MG63 (cell line): ENCODE measurements around the gene RBM47. TPM values are rescaled to one million over a fixed set of nuclear protein-coding genes. Genes with fewer than 3 reads are reported as not detected.
A peak's percentile ranks its signal among the peaks of the same experiment; 100 is the strongest.
"Not testable (repeated sequence)": the region's sequence is repeated elsewhere in the genome, so short reads cannot be mapped to it uniquely, and the experiment has no call there.

Source experiments
- DNase-seq: peaks from one replicate; pipeline ENCODE4 v3.0.0-alpha.2; 2020
- H3K27me3 ChIP-seq: fragments of 250-450 bp; sonication (Bioruptor Pico); 2 replicates; pipeline ENCODE4 v1.5.1; 2020; ENCODE audit warnings: mild to moderate bottlenecking, moderate library complexity
- H3K36me3 ChIP-seq: fragments of 250-450 bp; sonication (Bioruptor Pico); 2 replicates; pipeline ENCODE4 v1.5.1; 2020; ENCODE audit warnings: mild to moderate bottlenecking, moderate library complexity
- H3K4me3 ChIP-seq: fragments of 250-450 bp; sonication (Bioruptor Pico); 2 replicates; pipeline ENCODE4 v1.5.1; 2020; ENCODE audit warnings: mild to moderate bottlenecking, moderate library complexity
- H3K9me3 ChIP-seq: fragments of 250-450 bp; sonication (Bioruptor Pico); 2 replicates; pipeline ENCODE4 v1.5.1; 2020; ENCODE audit warnings: mild to moderate bottlenecking, moderate library complexity
- total RNA-seq: library from RNA; depleted of rRNA; stranded (reverse); fragments of >200 nt; shearing (Covaris generic); gene quantifications from 2 replicates; pipeline ENCODE4 v1.2.3, GENCODE V29; 2014; ENCODE audit warnings: low replicate concordance

The RBM47 gene
- total RNA-seq, 1 experiment from 2014 or later = 0.66 TPM

DNA sequence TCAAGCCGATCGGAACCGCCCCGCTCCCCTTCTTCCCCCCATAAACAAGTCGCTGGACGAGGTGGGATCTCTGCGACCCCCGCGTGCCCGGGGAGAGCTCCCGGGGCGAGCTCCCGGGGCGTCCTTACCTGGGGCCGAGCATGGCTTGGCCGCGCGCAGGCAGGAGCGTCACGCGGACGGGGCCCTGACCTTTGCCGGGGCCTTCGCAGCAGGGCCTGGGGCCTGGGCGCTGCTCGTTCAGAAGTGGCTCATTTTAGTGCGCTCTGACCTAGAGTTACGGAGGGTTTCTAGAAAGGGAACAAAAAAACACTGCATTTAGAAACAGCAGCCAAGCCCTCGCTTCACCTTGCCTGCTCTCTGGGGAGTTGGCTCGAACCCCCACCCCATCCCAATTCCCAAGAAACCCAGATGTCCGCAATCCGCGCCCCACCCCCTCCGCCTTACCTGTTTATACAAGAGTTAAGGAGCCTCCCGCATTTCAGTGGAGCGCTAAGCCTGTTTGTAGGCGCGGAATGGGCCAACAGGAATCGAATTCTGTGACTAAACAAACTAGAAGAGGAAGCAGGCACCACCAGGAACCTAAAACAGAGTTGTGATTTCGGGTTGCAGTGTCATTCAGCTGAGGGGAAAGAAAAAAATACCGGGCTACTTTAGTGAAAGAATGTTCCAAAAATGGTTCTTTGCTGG lies 814 bp upstream of the RBM47 start:
- no peak for DNase-seq
- H3K36me3 ChIP-seq = no peaks in the 10 kb centered on the region
- no peaks in the 10 kb centered on the region for H3K9me3 ChIP-seq
- H3K27me3 ChIP-seq = no peaks in the 10 kb centered on the region
- no peak overlapping the region for H3K4me3 ChIP-seq

DNA sequence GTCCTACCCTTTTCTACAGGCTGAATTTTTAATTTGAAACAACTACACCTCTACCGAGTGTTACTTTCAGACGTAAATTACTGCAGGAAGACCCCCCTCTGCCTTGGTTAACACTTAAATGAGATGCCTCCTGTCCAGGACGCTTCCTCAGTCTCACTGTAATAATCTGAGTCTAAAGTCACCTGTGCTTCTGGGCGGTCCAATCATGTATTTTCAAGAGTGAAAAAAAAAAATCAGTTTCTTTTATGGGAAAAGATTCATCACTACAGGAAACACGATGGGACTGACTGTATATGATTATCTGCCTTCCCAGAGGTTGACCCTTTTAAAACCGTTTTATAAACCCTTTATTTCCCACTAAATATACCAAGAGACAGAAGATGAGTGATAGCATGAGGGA lies 776 bp downstream of the RBM47 start:
- H3K4me3 ChIP-seq = peak overlapping the region; percentile 55

DNA sequence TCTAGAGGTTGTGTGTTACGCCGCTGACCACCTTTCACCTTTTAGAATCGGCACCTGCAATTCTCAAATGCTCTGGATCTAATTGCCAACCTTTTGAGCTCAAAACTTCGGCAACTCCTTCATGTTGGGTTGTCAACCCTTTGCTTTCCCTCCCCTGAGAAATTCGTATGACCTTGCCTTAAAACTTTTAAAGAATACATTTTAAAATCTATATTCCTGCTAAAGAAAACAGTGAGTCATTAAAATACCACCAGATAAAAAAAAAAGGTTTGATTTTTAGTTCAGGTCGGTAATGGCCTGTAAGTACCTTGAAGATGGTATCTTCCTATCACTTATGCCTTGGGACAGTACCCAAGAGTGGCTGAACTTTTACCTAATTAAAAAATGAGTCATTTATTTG lies 1.3 kb downstream of the RBM47 start:
- not testable (repeated sequence) for H3K4me3 ChIP-seq, H3K9me3 ChIP-seq, DNase-seq, H3K27me3 ChIP-seq, H3K36me3 ChIP-seq

More for the DNA sequence above, 776 bp downstream of the RBM47 start:
- H3K27me3 ChIP-seq = no peaks in the 10 kb centered on the region
- no peak for DNase-seq
- no peaks in the 10 kb centered on the region for H3K36me3 ChIP-seq
- H3K9me3 ChIP-seq = no peaks in the 10 kb centered on the region

DNA sequence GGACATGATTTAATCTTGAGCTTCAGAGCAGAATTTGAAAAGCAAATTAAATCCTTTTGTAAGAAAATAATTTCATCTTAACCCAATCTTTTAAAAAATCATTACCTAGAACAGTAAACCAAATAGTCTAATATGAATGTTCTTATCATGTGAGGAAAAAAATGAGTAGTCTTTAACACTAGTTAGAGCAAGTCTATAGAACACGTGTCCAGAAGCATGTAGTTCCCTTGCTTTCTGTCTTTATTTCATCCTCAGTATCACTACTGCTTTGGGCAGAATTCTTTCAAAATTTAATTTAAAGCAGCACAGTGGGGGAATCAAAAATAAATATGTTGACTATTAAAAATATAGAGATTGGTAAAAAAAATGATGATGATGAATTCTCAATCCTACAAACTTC lies 2.1 kb downstream of the RBM47 start:
- Histone ChIP-seq H3K9me3 (no peaks in the 10 kb centered on the region), H3K36me3 (no peaks in the 10 kb centered on the region)
- DNase-seq = no peak

DNA sequence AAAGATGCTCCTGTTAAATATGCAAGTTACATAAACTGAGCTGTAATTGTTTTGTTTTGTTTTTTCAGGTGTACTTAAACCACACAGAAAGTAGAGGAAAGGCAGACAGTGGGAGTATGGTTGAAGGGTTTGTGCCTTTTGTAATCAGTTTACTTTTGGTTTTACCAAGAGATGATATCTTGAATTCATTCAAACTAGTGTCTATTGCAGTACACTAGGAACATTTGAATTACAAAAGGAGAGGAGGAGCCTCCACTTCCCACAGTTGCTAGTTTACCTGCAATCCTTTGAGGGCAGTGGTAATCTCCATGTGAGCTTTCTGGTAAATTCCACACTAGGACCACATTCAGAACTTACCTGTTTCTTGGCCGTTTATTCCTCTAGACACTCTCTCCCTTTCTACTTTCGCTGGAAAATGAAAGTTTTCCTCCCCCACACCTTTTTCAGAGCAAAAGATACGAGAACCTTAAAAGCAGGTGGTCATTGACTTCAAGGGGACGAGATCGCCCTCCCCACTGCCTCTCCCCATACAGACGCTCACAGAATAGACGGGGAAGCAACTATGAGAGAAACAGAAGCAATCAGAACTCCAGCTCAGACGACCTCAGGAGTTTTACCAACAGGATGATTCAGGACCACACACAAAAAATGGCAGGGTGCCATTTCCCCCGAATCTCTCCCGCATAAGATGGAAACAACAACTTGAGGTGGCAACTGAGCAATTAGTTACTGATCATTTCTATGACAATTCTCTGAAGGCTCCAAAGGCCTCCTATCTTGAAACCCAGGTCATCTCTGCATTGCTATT lies 3.3 kb downstream of the RBM47 start:
- no peaks in the 10 kb centered on the region for H3K27me3 ChIP-seq
- no peaks in the 10 kb centered on the region for H3K9me3 ChIP-seq
- no peak overlapping the region for H3K4me3 ChIP-seq
- no peak for DNase-seq
- no peaks in the 10 kb centered on the region for H3K36me3 ChIP-seq

More for the DNA sequence above, 2.1 kb downstream of the RBM47 start:
- no peak overlapping the region for H3K4me3 ChIP-seq
- H3K27me3 ChIP-seq = no peaks in the 10 kb centered on the region

DNA sequence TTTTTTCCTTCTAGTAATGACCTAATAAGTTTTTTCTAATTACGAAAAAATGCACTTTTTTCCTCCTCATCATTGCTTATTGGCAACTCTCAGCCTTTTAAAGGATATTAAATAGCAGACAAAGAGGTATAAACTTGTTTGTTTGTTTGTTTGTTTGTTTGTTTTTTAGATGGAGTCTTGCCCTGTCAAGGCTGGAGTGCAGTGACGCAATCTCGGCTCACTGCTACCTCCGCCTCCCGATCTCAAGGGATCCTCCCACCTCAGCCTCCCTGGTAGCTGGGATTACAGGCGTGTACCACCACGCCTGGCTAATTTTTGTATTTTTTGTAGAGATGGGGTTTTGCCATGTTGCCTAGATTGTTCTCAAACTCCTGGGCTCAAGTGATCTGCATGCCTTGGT lies 6.0 kb downstream of the RBM47 start:
- no peaks in the 10 kb centered on the region for H3K27me3 ChIP-seq
- H3K36me3 ChIP-seq = no peaks in the 10 kb centered on the region
- no peak for DNase-seq
- H3K9me3 ChIP-seq = no peaks in the 10 kb centered on the region
- no peak overlapping the region for H3K4me3 ChIP-seq

DNA sequence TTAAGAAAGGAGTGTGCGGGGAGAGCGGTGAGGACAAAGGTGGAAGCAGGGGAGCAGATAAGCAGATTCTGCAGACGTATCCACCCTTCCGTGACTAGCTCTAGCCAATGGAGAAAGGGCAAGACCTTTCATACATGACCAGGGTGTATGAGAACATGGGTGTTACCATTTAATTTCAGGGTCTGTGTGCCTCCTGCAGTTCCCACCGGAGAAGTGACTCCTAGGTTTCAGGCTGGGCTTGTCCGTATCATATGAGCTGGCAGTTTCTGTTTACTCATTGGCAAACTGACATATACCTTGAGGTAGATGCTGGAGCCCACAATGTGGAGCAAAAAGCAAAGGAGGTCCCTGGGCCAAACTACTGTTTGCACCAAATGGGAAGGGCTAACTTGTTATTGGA lies 6.8 kb downstream of the RBM47 start:
- no peaks in the 10 kb centered on the region for H3K27me3 ChIP-seq
- H3K4me3 ChIP-seq = no peak overlapping the region
- H3K9me3 ChIP-seq = no peaks in the 10 kb centered on the region
- H3K36me3 ChIP-seq = no peaks in the 10 kb centered on the region
- no peak for DNase-seq

DNA sequence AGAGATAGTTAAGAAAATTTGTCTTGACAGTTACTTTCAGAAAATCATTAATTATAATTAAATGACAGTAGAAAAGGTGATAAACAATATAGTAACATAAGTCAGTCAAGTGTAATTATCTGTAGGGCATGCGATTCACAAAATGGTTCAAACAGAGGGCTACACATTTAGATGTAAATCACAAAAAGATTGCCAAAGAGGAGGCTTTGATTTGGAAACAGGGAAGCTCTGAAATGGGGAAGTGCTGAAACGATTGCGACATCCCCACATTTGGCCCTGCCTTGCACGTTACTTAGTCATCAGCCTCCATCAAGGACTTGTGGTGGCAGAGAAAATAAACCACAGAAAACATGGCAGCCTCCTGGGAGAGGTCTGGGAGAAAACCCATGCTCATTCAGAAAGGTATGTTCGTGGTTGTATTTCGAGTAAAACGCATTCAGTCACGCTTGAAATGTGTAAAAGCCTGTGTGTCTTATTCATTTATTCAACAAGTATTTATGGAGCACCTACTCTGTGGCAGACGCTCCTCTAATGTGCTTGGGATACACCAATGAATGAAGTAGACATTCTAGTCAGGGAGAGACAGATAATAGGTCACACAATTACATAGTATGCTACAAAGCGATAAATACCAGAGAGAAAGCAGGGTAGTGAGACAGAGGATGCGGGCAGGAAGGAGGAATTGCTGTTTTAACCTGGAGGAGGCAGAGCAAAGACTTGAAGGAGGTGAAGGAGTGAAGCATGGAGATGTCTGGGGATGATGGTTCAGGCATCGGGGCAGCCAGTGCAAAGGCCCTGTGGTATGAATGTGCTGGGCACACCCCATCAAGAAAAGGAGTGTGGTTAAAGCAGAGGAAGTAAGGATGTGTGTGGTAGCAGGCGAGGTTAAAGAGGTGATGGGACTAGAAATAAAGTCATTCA lies 7.8 kb downstream of the RBM47 start:
- Histone ChIP-seq H3K9me3 (no peaks in the 10 kb centered on the region), H3K4me3 (no peak overlapping the region), H3K27me3 (no peaks in the 10 kb centered on the region)

DNA sequence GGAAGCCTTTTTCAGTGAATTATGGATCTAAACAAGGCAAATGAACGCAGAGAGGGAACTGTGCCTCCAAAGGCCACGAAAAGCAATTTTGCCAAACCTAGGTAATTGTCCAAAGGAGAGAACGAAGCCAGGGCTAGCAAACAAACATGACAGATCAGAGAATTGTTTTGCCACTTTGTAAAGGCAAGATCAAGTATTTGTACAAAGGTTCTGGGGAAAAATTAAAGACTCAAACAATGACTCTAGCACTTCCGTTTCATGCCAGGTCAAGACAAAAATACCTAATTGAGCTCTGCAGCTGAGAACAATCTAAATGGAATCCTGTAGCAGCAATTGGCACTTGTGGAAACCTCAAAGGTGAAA lies 8.5 kb downstream of the RBM47 start:
- Histone ChIP-seq H3K4me3 (no peak overlapping the region), H3K36me3 (no peaks in the 10 kb centered on the region), H3K9me3 (no peaks in the 10 kb centered on the region), H3K27me3 (no peaks in the 10 kb centered on the region)
- no peak for DNase-seq

More for the DNA sequence above, 7.8 kb downstream of the RBM47 start:
- DNase-seq = peak; percentile 78
- no peaks in the 10 kb centered on the region for H3K36me3 ChIP-seq

DNA sequence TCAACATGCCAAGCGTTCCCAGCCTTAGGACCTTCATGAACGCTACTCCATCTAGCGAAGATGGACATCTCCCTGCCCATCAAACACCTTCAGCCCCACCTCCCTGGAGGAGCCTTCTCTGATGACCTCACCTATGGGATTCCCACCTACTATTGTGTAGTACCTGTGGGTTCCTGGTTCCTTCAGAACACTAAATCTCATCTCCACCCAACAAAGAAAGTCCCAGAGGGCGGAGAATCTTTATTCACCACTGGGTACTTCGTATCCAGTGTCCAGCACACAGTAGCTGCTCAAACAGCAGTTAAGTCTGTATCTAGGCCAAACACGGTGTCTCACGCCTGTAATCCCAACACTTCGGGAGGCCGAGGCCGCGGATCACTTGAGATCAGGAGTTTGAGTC lies 10.1 kb downstream of the RBM47 start:
- Histone ChIP-seq H3K9me3 (no peaks in the 10 kb centered on the region), H3K27me3 (no peaks in the 10 kb centered on the region), H3K4me3 (no peak overlapping the region), H3K36me3 (no peaks in the 10 kb centered on the region)
- DNase-seq = no peak

DNA sequence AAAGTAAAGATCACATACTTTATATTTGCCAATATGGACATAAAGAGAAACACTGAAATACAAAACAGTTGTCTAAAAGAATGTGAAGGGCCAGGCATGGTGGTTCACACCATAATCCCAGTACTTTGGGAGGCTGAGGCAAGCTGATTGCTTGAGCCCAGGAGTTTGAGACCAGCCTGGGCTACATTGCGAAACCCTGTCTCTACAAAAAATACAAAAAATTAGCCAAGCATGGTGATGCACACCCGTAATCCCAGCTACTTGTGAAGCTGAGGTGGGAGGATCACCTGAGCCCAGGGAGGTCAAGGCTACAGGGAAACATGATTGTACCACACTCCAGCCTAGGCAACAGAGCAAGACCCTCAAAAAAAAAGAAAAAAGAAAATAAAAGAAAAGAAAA lies 11.8 kb downstream of the RBM47 start:
- Histone ChIP-seq H3K9me3 (no peaks in the 10 kb centered on the region), H3K36me3 (no peaks in the 10 kb centered on the region), H3K27me3 (no peaks in the 10 kb centered on the region), H3K4me3 (no peak overlapping the region)
- no peak for DNase-seq

DNA sequence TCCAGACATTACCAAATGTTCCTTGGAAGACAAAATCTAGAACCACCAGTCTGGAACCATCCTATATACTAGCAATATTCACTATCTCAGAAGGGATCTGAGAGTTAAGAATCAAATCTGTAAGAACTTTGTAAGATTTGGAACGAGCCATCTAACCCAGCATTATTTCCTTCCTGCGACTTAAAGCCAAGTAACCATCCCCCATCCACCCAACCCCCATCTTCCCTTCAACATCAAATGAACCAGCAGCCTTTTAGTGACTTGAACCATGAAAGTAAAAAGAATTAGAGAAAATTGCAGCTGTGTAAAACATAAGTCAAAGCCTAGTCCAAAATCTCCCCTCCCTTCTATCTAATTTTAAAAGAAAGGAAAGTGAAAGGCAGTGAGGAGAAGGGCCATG lies 15.6 kb downstream of the RBM47 start:
- Histone ChIP-seq H3K27me3 (no peaks in the 10 kb centered on the region), H3K9me3 (no peaks in the 10 kb centered on the region), H3K36me3 (no peaks in the 10 kb centered on the region), H3K4me3 (no peak overlapping the region)
- no peak for DNase-seq

DNA sequence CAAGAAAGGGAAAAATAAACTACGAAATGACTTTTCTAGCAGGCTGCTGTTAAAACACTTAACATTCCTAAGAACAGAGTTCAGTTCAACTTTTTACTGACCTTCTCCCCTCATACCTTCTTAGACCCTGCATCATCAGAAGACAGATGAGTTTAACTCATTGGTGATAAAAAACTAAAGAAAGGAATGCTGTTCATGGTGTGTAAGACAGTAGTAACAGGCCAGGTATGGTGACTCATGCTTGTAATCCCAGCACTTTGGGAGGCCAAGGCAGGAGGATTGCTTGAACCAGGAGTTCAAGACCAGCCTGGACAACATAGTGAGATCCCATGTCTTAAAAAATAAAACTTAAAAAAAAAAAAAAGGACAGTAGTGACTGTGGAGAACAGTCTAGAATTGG lies 16.2 kb downstream of the RBM47 start:
- DNase-seq = no peak
- Histone ChIP-seq H3K4me3 (no peak overlapping the region), H3K36me3 (no peaks in the 10 kb centered on the region), H3K9me3 (no peaks in the 10 kb centered on the region), H3K27me3 (no peaks in the 10 kb centered on the region)

DNA sequence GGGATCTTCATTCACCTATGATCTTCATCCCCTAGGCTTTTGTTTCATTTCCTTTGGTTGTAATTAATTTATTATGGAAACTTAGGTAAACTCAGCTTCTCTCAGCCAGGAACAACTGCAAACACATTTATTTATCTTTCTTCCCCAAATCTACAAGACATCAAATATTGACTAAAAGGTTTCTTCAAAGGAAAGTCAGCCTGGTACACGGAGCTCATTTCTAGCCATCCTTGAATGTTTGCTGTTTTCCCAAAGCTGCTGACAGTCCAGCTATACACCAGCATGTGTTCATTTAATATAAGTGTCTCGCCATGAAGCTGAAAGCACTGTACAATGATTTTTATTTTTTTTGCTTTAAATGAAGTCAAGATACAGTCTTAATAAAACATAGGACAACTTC lies 16.8 kb downstream of the RBM47 start:
- DNase-seq = no peak

DNA sequence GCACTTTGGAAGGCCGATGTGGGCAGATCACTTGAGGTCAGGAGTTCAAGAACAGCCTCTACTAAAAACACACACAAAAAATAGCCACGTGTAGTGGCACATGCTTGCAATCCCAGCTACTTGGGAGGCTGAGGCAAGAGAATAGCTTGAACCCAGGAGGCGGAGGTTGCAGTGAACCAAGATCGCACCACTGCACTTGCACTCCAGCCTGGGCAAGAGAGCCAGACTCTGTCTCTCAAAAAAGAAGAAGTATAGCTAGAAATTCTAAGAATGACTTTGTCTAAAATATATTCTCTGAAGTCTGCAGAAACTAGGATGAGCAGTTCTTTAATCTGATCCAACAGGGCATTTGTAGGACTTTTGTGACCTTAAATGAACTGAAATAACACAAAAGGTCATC lies 17.4 kb downstream of the RBM47 start:
- no peaks in the 10 kb centered on the region for H3K27me3 ChIP-seq
- H3K36me3 ChIP-seq = no peaks in the 10 kb centered on the region
- no peaks in the 10 kb centered on the region for H3K9me3 ChIP-seq
- no peak overlapping the region for H3K4me3 ChIP-seq
- no peak for DNase-seq

More for the DNA sequence above, 16.8 kb downstream of the RBM47 start:
- Histone ChIP-seq H3K4me3 (no peak overlapping the region), H3K27me3 (no peaks in the 10 kb centered on the region), H3K36me3 (no peaks in the 10 kb centered on the region), H3K9me3 (no peaks in the 10 kb centered on the region)

DNA sequence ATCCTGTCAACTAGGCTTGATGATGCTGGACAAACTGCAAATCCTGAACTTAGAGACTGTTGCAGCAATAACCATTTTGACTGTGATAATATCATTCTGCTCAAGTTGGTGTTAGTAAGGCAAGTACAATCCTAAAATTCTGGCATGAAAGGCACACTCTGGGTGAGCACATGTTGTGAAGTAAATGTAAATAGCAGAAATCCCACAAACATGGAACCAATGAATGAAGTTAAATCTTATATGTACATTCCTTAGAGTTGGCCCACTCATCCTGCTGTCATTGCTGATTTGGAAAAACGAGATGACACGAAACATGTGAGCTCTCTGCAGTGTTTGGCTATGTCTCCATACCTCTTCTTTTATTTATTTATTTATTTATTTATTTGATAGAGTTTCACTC lies 21.0 kb downstream of the RBM47 start:
- no peaks in the 10 kb centered on the region for H3K36me3 ChIP-seq
- H3K4me3 ChIP-seq = no peak overlapping the region
- no peaks in the 10 kb centered on the region for H3K27me3 ChIP-seq
- no peak for DNase-seq
- no peaks in the 10 kb centered on the region for H3K9me3 ChIP-seq

DNA sequence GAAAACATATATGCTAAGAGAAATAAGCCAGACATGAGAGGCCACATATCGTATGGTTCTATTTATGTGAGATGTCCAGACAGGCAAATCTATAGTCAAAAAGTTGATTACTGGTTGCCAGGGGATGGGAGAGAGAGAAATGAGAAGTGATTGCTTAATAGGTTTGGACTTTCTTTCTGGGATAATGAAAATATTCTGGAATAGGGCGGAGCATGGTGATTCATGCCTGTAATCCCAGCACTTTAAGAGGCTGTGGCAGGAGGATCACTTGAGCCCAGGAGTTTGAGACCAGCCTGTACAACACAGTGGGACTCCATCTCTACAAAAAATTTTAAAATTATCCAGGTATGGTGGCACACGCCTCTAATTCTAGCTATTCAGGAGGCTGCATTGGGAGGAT lies 22.4 kb downstream of the RBM47 start:
- H3K27me3 ChIP-seq = no peaks in the 10 kb centered on the region
- no peaks in the 10 kb centered on the region for H3K36me3 ChIP-seq
- no peak overlapping the region for H3K4me3 ChIP-seq
- no peaks in the 10 kb centered on the region for H3K9me3 ChIP-seq
- DNase-seq = no peak
